Activated CD4-positive, alpha-beta memory T cell treated with anti-CD3 and anti-CD28 coated beads, Interleukin-2, amount 10 ng/mL, durations not matched to agents 7 days and 5 days (primary cell): ENCODE data around the gene ATG9A. TPM values are rescaled to one million over a fixed set of nuclear protein-coding genes. Genes with fewer than 3 reads are reported as not detected.

Experiments
- CTCF ChIA-PET: fragments of 350-600 bp; sonication (Branson Sonifier 250); formaldehyde crosslinking; loops from one replicate; lab custom pipeline; 2021; ENCODE audit warnings: antibody characterized with exemption, inconsistent platforms; lab: Charles Lee
- POLR2A ChIA-PET: fragments of 350-600 bp; sonication (Branson Sonifier 250); formaldehyde crosslinking; loops from one replicate; lab custom pipeline; 2021; ENCODE audit warnings: antibody characterized with exemption; lab: Charles Lee
- DNase-seq: peaks from one replicate; pipeline ENCODE4 v3.0.0-alpha.2; 2020
- H3K27ac Mint-ChIP-seq: one replicate; pipeline ENCODE4 v1.8.0; 2021; ENCODE audit warnings: mild to moderate bottlenecking, mixed read lengths
- H3K27me3 Mint-ChIP-seq: one replicate; pipeline ENCODE4 v1.8.0; 2021; ENCODE audit warnings: mixed read lengths
- H3K36me3 Mint-ChIP-seq: one replicate; pipeline ENCODE4 v1.8.0; 2021; ENCODE audit warnings: low read depth, mixed read lengths
- H3K4me1 Mint-ChIP-seq: one replicate; pipeline ENCODE4 v1.8.0; 2021; ENCODE audit warnings: mixed read lengths
- H3K4me3 Mint-ChIP-seq: one replicate; pipeline ENCODE4 v1.8.0; 2021; ENCODE audit warnings: mild to moderate bottlenecking, mixed read lengths
- H3K9me3 Mint-ChIP-seq: one replicate; pipeline ENCODE4 v1.8.0; 2021; ENCODE audit warnings: mixed read lengths
- total RNA-seq, 2 experiments: library from RNA; stranded (reverse); gene quantifications; one replicate each; pipeline ENCODE4 v1.2.3, GENCODE V29; 2021

Gene ATG9A
- total RNA-seq, 2 experiments from 2014 or later, result 58.9 to 60.7 TPM

DNA sequence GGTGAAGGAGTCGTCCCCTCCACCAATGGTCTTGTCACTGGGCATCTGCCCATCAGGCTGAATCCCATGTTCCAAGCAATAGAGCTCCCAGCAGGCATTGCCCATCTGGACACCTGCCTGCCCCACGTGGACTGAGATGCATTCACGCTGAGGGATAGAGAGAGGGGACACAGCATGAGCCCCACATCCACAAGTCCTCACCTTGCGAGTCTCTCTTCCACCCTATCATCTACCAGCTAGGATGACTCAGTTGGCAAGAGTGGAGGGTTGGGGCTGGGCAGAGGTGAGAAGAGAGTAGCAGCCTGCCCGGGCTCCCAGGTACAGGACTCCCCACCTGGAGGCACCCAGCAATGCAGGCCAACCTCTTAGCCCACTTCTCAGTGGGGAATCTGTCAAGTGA is 22.6 kb upstream of the ATG9A start:
- DNase-seq, result peak; percentile 46
- CTCF ChIA-PET, result interaction anchor here (0.6 to 9.7 kb wide), 8 partner anchors 10 to 222 kb away, joined by 3 to 120 read pairs (median 4); partner anchors contain the start of genes ANKZF1 and ATG9A
- Mint-ChIP-seq H3K27me3 (no peaks in the 10 kb centered on the region), H3K36me3 (peaks cover 63% of the 10 kb centered on the region), H3K4me1 (peaks cover 66% of the 10 kb centered on the region), H3K9me3 (no peaks in the 10 kb centered on the region), H3K4me3 (peak overlapping the region; percentile 100), H3K27ac (peak overlapping the region; percentile 81)
- POLR2A ChIA-PET, result interaction anchor here (0.7 to 15.2 kb wide), 14 partner anchors 8 to 136 kb away, joined by 3 to 425 read pairs (median 36); partner anchors contain the start of genes ABCB6, ANKZF1, ATG9A and CNPPD1

DNA sequence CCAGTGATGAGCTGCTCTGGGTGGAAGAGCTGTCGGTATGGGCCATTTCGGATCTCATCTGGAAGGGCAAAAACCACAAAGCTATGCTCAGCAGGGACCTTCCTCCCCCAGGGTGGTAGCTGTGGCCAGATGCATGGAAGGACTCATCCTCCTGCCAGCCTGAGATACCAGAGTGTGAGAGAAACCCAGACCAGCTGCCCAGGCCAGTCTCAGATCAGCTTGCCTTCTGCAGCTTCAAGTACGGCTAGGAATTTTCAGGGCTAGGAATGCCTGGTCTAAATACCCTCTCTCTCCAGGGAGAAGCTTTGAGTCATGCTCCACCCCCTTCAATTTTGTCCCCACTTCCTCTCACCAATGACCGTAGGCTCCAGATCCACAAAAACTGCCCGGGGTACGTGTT is 22.2 kb upstream of the ATG9A start:
- Mint-ChIP-seq H3K36me3 (peaks cover 68% of the 10 kb centered on the region), H3K9me3 (no peaks in the 10 kb centered on the region), H3K4me3 (peak overlapping the region; percentile 100), H3K27ac (peak overlapping the region; percentile 81), H3K4me1 (peaks cover 70% of the 10 kb centered on the region), H3K27me3 (no peaks in the 10 kb centered on the region)
- ChIA-PET CTCF (interaction anchor here (1.0 to 9.7 kb wide), 4 partner anchors 10 to 222 kb away, joined by 3 to 120 read pairs (median 6); partner anchors contain the start of genes ANKZF1 and ATG9A), POLR2A (interaction anchor here (2.9 to 15.2 kb wide), 9 partner anchors 8 to 93 kb away, joined by 17 to 425 read pairs (median 63); partner anchors contain the start of genes ABCB6, ANKZF1, ATG9A and CNPPD1)
- DNase-seq, result no peak

DNA sequence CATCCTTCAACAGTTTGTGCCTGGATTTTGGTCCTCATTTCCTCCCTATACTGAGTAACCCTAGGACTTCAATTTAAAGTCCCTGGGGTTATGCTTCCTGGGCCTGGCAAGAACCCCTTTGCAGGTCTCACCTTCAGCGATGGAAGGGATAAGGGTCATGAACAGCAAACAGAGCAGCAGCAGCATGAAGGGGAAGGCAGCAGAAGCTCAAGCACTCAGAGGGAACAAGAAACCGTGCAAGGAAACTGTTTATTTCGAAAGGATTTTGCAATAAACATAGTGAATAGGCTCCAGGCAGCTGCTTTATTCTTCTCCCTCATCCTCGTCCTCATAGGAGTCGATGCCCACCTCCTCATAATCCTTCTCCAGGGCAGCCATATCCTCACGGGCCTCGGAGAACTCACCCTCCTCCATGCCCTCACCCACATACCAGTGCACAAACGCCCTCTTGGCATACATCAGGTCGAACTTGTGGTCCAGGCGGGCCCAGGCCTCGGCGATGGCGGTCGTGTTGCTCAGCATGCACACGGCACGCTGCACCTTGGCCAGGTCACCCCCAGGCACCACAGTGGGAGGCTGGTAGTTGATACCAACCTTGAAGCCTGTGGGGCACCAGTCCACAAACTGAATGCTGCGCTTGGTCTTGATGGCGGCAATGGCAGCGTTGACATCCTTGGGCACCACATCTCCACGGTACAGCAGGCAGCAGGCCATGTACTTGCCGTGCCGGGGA is 20.8 kb upstream of the ATG9A start:
- Mint-ChIP-seq H3K27me3 (no peaks in the 10 kb centered on the region), H3K4me3 (peak overlapping the region; percentile 100), H3K4me1 (peaks cover 74% of the 10 kb centered on the region), H3K9me3 (no peaks in the 10 kb centered on the region), H3K27ac (peak overlapping the region; percentile 81), H3K36me3 (peaks cover 73% of the 10 kb centered on the region)
- ChIA-PET CTCF (interaction anchor here (1.2 to 9.7 kb wide), 7 partner anchors 21 to 90 kb away, joined by 4 to 120 read pairs (median 4); partner anchors contain the start of genes ANKZF1, ATG9A, CNPPD1 and DNAJB2), POLR2A (interaction anchor here (1.0 to 15.2 kb wide), 9 partner anchors 17 to 853 kb away, joined by 3 to 425 read pairs (median 19); partner anchors contain the start of genes ABCB6, ANKZF1, ATG9A and CNPPD1)
- DNase-seq, result no peak

DNA sequence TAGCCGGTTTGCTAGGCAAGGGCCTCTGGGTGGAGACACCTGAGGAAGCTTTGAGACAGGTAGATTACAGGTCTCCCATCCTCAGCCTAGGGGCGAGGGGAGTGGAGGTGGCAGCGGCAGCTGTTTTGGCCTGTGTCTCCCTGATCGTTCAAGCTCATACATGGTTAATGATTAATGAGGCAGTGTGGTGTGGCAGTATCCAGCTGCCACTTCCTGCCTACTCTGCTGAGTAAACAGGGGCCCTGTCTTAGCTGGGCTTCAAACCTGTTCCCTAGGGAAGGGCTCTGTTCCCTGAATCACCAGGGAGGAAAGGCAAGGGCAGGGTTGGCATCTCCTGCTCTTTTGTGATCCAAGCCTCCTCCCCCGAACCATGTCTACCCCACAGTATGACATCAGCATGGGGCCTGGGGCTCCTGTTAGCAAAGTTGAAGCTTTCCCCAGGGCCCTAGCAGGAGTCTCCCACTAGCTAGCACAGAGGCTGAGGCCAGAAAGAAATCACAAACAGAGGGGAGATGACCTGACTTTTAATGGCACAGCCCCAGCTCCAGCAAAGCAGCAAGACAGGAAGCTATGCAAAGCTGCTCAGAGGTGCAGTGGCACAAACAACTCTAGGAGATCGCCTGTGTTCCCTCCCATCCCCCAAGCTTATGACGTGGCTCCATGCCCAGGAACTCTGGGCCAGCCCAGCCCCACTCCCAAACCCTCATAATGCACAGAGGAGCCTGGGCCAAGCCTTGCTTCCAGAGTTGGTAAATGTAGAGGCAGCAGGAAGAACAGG is 20.0 kb upstream of the ATG9A start:
- DNase-seq, result peak; percentile 66

DNA sequence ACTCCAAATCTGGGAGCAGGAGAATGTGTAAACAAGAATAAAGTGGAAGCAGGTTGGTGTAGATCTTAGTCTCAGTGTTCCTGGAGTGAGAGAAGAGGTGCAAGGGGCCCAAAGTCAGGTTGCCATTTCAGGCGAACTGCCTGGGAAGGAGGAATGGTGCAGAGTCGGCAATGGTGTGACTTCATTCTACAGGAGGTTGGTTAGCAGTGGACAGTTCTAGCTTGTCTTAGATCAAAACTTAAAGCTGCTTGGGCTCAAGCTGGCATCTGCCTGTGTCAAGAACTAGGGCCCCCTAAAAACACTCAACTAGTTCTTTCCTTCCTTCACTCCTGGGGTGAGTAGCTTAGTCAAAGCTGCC is 19.4 kb upstream of the ATG9A start:
- Mint-ChIP-seq H3K27me3 (no peaks in the 10 kb centered on the region), H3K4me3 (peak overlapping the region; percentile 100), H3K27ac (peak overlapping the region; percentile 81), H3K9me3 (no peaks in the 10 kb centered on the region), H3K36me3 (peaks cover 73% of the 10 kb centered on the region), H3K4me1 (peaks cover 81% of the 10 kb centered on the region)
- DNase-seq, result no peak
- POLR2A ChIA-PET, result interaction anchor here (0.7 to 15.2 kb wide), 10 partner anchors 16 to 90 kb away, joined by 3 to 425 read pairs (median 8); partner anchors contain the start of genes ABCB6, ANKZF1, ATG9A and CNPPD1
- CTCF ChIA-PET, result interaction anchor here (1.0 to 9.7 kb wide), 7 partner anchors 11 to 89 kb away, joined by 3 to 120 read pairs (median 4); partner anchors contain the start of genes ANKZF1, ATG9A, DNAJB2 and NHEJ1

More for the DNA sequence above, 20.0 kb upstream of the ATG9A start:
- peaks cover 73% of the 10 kb centered on the region for H3K36me3 Mint-ChIP-seq
- H3K4me1 Mint-ChIP-seq, result peaks cover 77% of the 10 kb centered on the region
- H3K27ac Mint-ChIP-seq, result peak overlapping the region; percentile 81
- ChIA-PET POLR2A (interaction anchor here (1.0 to 15.2 kb wide), 10 partner anchors 17 to 853 kb away, joined by 3 to 425 read pairs (median 8); partner anchors contain the start of genes ABCB6, ANKZF1, ATG9A and CNPPD1), CTCF (interaction anchor here (1.1 to 9.7 kb wide), 8 partner anchors 20 to 89 kb away, joined by 3 to 120 read pairs (median 4); partner anchors contain the start of genes ANKZF1, ATG9A, CNPPD1 and DNAJB2)
- no peaks in the 10 kb centered on the region for H3K27me3 Mint-ChIP-seq
- peak overlapping the region; percentile 100 for H3K4me3 Mint-ChIP-seq
- H3K9me3 Mint-ChIP-seq, result no peaks in the 10 kb centered on the region

DNA sequence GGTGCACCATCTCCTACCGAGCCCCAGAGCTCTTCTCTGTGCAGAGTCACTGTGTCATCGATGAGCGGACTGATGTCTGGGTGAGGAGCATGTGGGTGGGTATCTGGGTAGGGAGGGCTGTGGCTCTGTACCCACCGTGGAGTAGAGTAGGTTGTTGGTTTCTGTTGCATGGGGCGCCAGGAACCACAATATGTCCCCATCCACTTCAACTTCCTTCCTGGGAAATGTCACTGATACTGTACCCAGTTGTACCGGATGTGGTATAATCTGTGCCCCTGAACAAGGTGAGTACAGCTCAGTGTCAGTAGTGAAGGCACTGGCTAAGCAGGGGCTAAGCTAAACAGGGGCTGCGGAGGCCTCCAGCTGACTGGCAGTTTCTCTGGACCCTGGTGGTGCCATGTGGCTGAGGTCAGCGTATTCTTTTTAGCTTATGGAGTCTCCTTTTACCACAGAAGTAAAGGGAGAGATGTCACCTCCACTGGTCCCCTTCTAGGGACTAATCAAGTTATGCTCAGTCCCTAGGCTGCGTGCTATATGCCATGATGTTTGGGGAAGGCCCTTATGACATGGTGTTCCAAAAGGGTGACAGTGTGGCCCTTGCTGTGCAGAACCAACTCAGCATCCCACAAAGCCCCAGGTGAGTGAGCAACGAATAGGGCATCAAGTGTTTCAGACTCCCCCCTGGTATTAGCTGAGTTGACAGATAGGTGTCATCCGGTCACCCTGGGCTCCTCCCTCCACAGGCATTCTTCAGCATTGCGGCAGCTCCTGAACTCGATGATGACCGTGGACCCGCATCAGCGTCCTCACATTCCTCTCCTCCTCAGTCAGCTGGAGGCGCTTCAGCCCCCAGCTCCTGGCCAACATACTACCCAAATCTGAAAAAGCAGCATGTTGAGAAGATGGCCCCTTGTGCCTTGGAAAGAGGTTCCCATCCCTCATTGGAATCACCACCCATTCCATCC is 18.5 kb upstream of the ATG9A start:
- no peaks in the 10 kb centered on the region for H3K27me3 Mint-ChIP-seq
- H3K36me3 Mint-ChIP-seq, result peaks cover 69% of the 10 kb centered on the region
- CTCF ChIA-PET, result interaction anchor here (0.8 to 9.7 kb wide), 8 partner anchors 12 to 52 kb away, joined by 3 to 120 read pairs (median 4); partner anchors contain the start of genes ANKZF1, ATG9A and DNAJB2
- no peaks in the 10 kb centered on the region for H3K9me3 Mint-ChIP-seq
- POLR2A ChIA-PET, result interaction anchor here (0.6 to 15.2 kb wide), 13 partner anchors 15 to 1018 kb away, joined by 3 to 425 read pairs (median 5); partner anchors contain the start of genes ABCB6, ANKZF1, ATG9A and CNPPD1
- DNase-seq, result peak; percentile 76
- peaks cover 87% of the 10 kb centered on the region for H3K4me1 Mint-ChIP-seq
- peak overlapping the region; percentile 81 for H3K27ac Mint-ChIP-seq
- peak overlapping the region; percentile 100 for H3K4me3 Mint-ChIP-seq

DNA sequence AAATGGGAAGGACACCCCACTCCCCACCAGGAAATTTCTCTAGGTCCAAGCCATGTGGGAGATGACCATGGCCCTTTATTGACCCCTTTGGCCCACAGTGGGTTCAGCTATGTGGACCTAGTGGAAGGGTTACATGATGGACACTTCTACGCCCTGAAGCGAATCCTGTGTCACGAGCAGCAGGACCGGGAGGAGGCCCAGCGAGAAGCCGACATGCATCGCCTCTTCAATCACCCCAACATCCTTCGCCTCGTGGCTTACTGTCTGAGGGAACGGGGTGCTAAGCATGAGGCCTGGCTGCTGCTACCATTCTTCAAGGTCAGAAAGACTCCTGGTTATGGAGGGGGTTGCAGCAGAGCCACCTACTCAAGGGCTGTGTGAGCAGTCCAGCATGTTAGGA is 17.1 kb upstream of the ATG9A start:
- peaks cover 55% of the 10 kb centered on the region for H3K36me3 Mint-ChIP-seq
- H3K4me3 Mint-ChIP-seq, result peak overlapping the region; percentile 100
- peaks cover 78% of the 10 kb centered on the region for H3K4me1 Mint-ChIP-seq
- H3K27ac Mint-ChIP-seq, result peak overlapping the region; percentile 81
- no peaks in the 10 kb centered on the region for H3K27me3 Mint-ChIP-seq
- ChIA-PET POLR2A (interaction anchor here (1.3 to 15.2 kb wide), 6 partner anchors 7 to 70 kb away, joined by 3 to 425 read pairs (median 25); partner anchors contain the start of genes ABCB6, ANKZF1, ATG9A and CNPPD1), CTCF (interaction anchor here (1.0 to 3.7 kb wide), 7 partner anchors 8 to 87 kb away, joined by 3 to 32 read pairs (median 12); partner anchors contain the start of genes CNPPD1, DNAJB2 and TUBA4A)
- H3K9me3 Mint-ChIP-seq, result no peaks in the 10 kb centered on the region
- DNase-seq, result no peak

DNA sequence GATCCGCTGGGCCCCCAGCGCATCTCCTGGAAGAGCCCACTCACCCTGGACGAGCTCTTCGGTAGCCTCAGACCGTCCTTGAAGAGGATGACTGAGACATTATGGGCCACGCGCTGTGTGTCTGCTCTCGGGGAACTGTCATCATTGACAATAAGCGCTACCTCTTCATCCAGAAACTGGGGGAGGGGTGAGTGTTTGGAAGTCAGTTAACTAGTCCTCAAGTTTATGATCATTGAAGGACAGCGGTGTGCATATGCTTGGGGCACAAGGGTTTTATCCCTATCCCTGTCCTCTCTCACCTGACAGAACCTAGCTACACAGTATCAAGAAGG is 16.4 kb upstream of the ATG9A start:
- Mint-ChIP-seq H3K36me3 (peaks cover 48% of the 10 kb centered on the region), H3K9me3 (no peaks in the 10 kb centered on the region), H3K27ac (peak overlapping the region; percentile 81), H3K27me3 (no peaks in the 10 kb centered on the region), H3K4me3 (peak overlapping the region; percentile 100), H3K4me1 (peaks cover 71% of the 10 kb centered on the region)
- ChIA-PET CTCF (interaction anchor here (0.9 to 3.7 kb wide), 11 partner anchors 8 to 86 kb away, joined by 3 to 32 read pairs (median 7); partner anchors contain the start of genes ANKZF1, ATG9A, CNPPD1 and DNAJB2), POLR2A (interaction anchor here (1.1 to 15.2 kb wide), 11 partner anchors 8 to 141 kb away, joined by 3 to 425 read pairs (median 12); partner anchors contain the start of genes ABCB6, ANKZF1, ATG9A and CNPPD1)
- DNase-seq, result no peak

DNA sequence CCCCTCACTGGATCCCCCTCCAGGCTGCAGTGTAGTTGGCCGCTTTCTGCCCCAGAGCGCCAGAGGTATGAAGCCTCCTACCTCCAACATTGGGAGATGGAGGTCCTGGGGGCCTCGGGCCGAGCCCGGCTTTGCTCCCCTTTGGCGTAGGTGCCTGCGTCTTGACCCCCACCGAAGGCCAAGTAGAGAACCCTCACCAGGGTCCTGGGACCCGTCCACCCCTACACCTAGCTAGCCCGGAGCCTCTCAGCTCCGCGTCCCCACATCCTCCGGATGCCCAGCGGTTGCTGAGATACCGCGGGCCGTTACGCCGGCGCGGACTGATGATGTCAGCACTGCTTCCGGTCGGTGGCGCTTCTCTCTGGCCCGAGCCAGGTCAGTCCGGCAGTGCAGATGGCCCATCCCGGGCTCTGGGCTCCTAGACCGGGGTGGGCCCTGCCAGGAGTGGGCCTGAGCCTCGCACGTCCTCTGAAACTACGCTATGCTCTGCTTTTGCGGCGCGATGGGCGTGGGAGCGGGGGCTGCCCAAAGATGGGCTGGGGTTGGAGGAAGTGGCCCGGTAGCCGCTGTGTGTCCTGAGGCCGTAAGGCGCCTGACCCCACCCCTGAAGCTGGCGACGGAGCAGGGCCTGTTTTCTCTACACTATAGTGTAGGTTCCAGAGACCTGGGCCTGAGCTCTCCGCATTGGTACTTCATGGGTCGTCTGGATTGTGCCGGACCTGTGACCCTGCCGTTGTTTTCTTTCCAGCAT is 15.9 kb upstream of the ATG9A start, which contains the start of the genes GLB1L and STK16:
TSS of gene GLB1L (minus strand) at position 297 of the 751 bp plus-strand sequence. CDS start 1,871 bp downstream, outside the sequence.
TSS of gene STK16 (plus strand) at position 332 of the 751 bp plus-strand sequence. CDS start 521 bp downstream, outside the sequence.
- ChIA-PET POLR2A (interaction anchor here (0.6 to 15.2 kb wide), 18 partner anchors 9 to 142 kb away, joined by 3 to 425 read pairs (median 4); partner anchors contain the start of genes ABCB6, ANKZF1, ATG9A and CNPPD1), CTCF (interaction anchor here (0.9 to 3.7 kb wide), 15 partner anchors 9 to 351 kb away, joined by 3 to 32 read pairs (median 4); partner anchors contain the start of genes ANKZF1, ATG9A, CNPPD1 and DNAJB2)
- Mint-ChIP-seq H3K9me3 (no peaks in the 10 kb centered on the region), H3K4me3 (peak within 1 kb of the TSS; percentile 100), H3K27ac (peak within 1 kb of the TSS; percentile 81), H3K36me3 (peaks cover 42% of the 10 kb centered on the region), H3K4me1 (peaks cover 66% of the 10 kb centered on the region), H3K27me3 (no peaks in the 10 kb centered on the region)
- peak; percentile 92 for DNase-seq

DNA sequence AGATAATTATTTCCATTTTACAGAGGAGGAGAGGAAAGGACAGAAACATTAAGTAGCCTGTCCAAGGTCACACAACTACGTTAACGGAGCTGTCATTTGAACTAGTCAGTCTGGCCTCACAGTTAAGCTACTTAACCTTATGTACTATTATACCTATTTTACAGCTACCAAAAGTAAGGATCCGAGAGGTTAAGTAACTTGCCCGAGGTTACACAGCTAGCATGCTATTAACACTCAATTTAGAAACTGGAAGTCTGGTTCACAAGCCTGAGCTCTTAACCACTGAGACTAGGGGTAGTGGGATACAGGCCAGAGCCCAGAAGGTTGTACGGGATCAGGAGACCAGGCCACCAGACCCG is 15.3 kb upstream of the ATG9A start:
- no peak for DNase-seq
- Mint-ChIP-seq H3K27me3 (no peaks in the 10 kb centered on the region), H3K9me3 (no peaks in the 10 kb centered on the region), H3K4me1 (peaks cover 60% of the 10 kb centered on the region), H3K36me3 (peaks cover 40% of the 10 kb centered on the region), H3K27ac (peak overlapping the region; percentile 81), H3K4me3 (peak overlapping the region; percentile 100)
- ChIA-PET CTCF (interaction anchor here (0.9 to 3.7 kb wide), 12 partner anchors 10 to 351 kb away, joined by 3 to 32 read pairs (median 7); partner anchors contain the start of genes ANKZF1, ATG9A, CNPPD1 and DNAJB2), POLR2A (interaction anchor here (0.6 to 15.2 kb wide), 17 partner anchors 9 to 143 kb away, joined by 3 to 425 read pairs (median 5); partner anchors contain the start of genes ABCB6, ANKZF1, ATG9A and CNPPD1)
